Osteocyte (in vitro differentiated cells): ENCODE measurements around the gene ZBTB16. TPM values are rescaled to one million over a fixed set of nuclear protein-coding genes. Genes with fewer than 3 reads are reported as not detected.

Experiments
- DNase-seq: peaks from one replicate; pipeline ENCODE4 v3.0.0; 2021; ENCODE audit warnings: mixed read lengths; ENCODE audit not compliant: unreplicated experiment; ENCODE audit errors: extremely low spot score
- H3K27ac Mint-ChIP-seq: one replicate; pipeline ENCODE4 v1.8.0; 2021; ENCODE audit warnings: mild to moderate bottlenecking, mixed read lengths; ENCODE audit not compliant: unreplicated experiment
- H3K27me3 Mint-ChIP-seq: one replicate; pipeline ENCODE4 v1.8.0; 2021; ENCODE audit warnings: mixed read lengths; ENCODE audit not compliant: unreplicated experiment
- H3K36me3 Mint-ChIP-seq: one replicate; pipeline ENCODE4 v1.8.0; 2021; ENCODE audit warnings: mixed read lengths; ENCODE audit not compliant: unreplicated experiment
- H3K4me1 Mint-ChIP-seq: one replicate; pipeline ENCODE4 v1.8.0; 2021; ENCODE audit warnings: mixed read lengths; ENCODE audit not compliant: unreplicated experiment
- H3K4me3 Mint-ChIP-seq: one replicate; pipeline ENCODE4 v1.8.0; 2021; ENCODE audit warnings: mild to moderate bottlenecking, moderate library complexity, mixed read lengths; ENCODE audit not compliant: unreplicated experiment
- H3K9me3 Mint-ChIP-seq: one replicate; pipeline ENCODE4 v1.8.0; 2021; ENCODE audit warnings: mixed read lengths; ENCODE audit not compliant: unreplicated experiment
- CTCF ChIP-seq: fragments of 200-600 bp; sonication (generic); IDR thresholded peaks from 2 replicates; pipeline ENCODE4 v1.5.0; 2021; ENCODE audit warnings: antibody characterized with exemption, mild to moderate bottlenecking, moderate library complexity
- total RNA-seq: library from RNA; stranded (reverse); gene quantifications from 2 replicates; pipeline ENCODE4 v1.2.1, GENCODE V29; 2021

Gene ZBTB16
- total RNA-seq, 1 donor from 2014 or later: 20.3 TPM

- peak overlapping the region; percentile 54 for H3K27ac Mint-ChIP-seq
- no peak overlapping the region for H3K4me3 Mint-ChIP-seq
- H3K4me1 Mint-ChIP-seq: peaks cover 46% of the 10 kb centered on the region
- no peak for DNase-seq
- peaks cover 4% of the 10 kb centered on the region for H3K27me3 Mint-ChIP-seq
- H3K9me3 Mint-ChIP-seq: no peaks in the 10 kb centered on the region
- TF ChIP-seq CTCF: no peak
- peaks cover 14% of the 10 kb centered on the region for H3K36me3 Mint-ChIP-seq
These were observed 76.2 kb downstream of the ZBTB16 start for GRCh38 chr11:114135737-114136151.

- Mint-ChIP-seq H3K4me1 (peaks cover 46% of the 10 kb centered on the region), H3K9me3 (no peaks in the 10 kb centered on the region), H3K27me3 (peaks cover 5% of the 10 kb centered on the region), H3K36me3 (peaks cover 21% of the 10 kb centered on the region), H3K4me3 (no peak overlapping the region), H3K27ac (peak overlapping the region; percentile 2)
- no peak for TF ChIP-seq CTCF
- no peak for DNase-seq
These were observed 77.5 kb downstream of the ZBTB16 start for GRCh38 chr11:114136686-114137640.

GRCh38 chr11:114137838-114138237 lies 78.3 kb downstream of the ZBTB16 start:
- Mint-ChIP-seq H3K4me1 (peaks cover 44% of the 10 kb centered on the region), H3K4me3 (no peak overlapping the region), H3K36me3 (peaks cover 26% of the 10 kb centered on the region), H3K9me3 (no peaks in the 10 kb centered on the region), H3K27me3 (peaks cover 5% of the 10 kb centered on the region), H3K27ac (no peak overlapping the region)
- no peak for DNase-seq
- no peak for TF ChIP-seq CTCF

- no peaks in the 10 kb centered on the region for H3K9me3 Mint-ChIP-seq
- H3K27ac Mint-ChIP-seq: no peak overlapping the region
- no peak overlapping the region for H3K4me3 Mint-ChIP-seq
- DNase-seq: no peak
- H3K4me1 Mint-ChIP-seq: peaks cover 48% of the 10 kb centered on the region
- H3K27me3 Mint-ChIP-seq: peaks cover 5% of the 10 kb centered on the region
- H3K36me3 Mint-ChIP-seq: peaks cover 26% of the 10 kb centered on the region
- no peak for TF ChIP-seq CTCF
These were observed 78.9 kb downstream of the ZBTB16 start for GRCh38 chr11:114138411-114138810.

- Mint-ChIP-seq H3K27me3 (peaks cover 5% of the 10 kb centered on the region), H3K27ac (no peak overlapping the region), H3K36me3 (peaks cover 26% of the 10 kb centered on the region), H3K4me3 (no peak overlapping the region), H3K4me1 (peaks cover 49% of the 10 kb centered on the region), H3K9me3 (no peaks in the 10 kb centered on the region)
- no peak for DNase-seq
- TF ChIP-seq CTCF: no peak
These were observed 81.3 kb downstream of the ZBTB16 start for GRCh38 chr11:114140826-114141225.
